Small intestine (tissue), 7 donors: ENCODE data around the gene ACADS. TPM values are rescaled to one million over a fixed set of nuclear protein-coding genes. Genes with fewer than 3 reads are reported as not detected.

Experiments
- DNase-seq, 2 donors: peaks; one replicate each; pipeline versions ENCODE4 v3.0.0 to v3.0.0-alpha.2; 2013
- FAIRE-seq: peaks from 2 replicates; lab custom pipeline; 2012; peaks lifted over from hg19 to GRCh38; lab: Jason Lieb, UNC
- H3K27ac ChIP-seq, 3 donors: one replicate each; pipeline ENCODE4 v1.5.1; 2013; ENCODE audit warnings: low read length in 2 of 3, mild to moderate bottlenecking in 2 of 3, control low read depth in 1 of 3, inconsistent platforms in 1 of 3, low read depth in 1 of 3, moderate library complexity in 1 of 3
- H3K27me3 ChIP-seq, 3 donors: one replicate each; pipeline ENCODE4 v1.6.1; 2013; ENCODE audit warnings: low read length in 3 of 3, inconsistent platforms in 1 of 3; ENCODE audit not compliant: control insufficient read depth in 3 of 3, insufficient read depth in 3 of 3
- H3K36me3 ChIP-seq, 3 donors: one replicate each; pipeline ENCODE4 v1.6.1; 2013; ENCODE audit warnings: low read length in 3 of 3, inconsistent platforms in 1 of 3, low read depth in 1 of 3, mild to moderate bottlenecking in 1 of 3, moderate library complexity in 1 of 3; ENCODE audit not compliant: control insufficient read depth in 3 of 3, insufficient read depth in 2 of 3
- H3K4me1 ChIP-seq, 3 donors: one replicate each; pipeline ENCODE4 v1.6.1; 2013; ENCODE audit warnings: low read length in 2 of 3, inconsistent platforms in 1 of 3, low read depth in 1 of 3, mild to moderate bottlenecking in 1 of 3, moderate library complexity in 1 of 3; ENCODE audit not compliant: control insufficient read depth in 3 of 3, insufficient read depth in 2 of 3
- H3K4me3 ChIP-seq, 3 donors: one replicate each; pipeline ENCODE4 v1.5.1; 2013; ENCODE audit warnings: low read length in 3 of 3, control low read depth in 1 of 3, inconsistent platforms in 1 of 3, low read depth in 1 of 3, mild to moderate bottlenecking in 1 of 3, moderate library complexity in 1 of 3
- H3K9me3 ChIP-seq, 2 donors: one replicate each; pipeline ENCODE4 v1.6.1; 2013; ENCODE audit warnings: low read depth in 1 of 2, low read length in 1 of 2; ENCODE audit not compliant: control insufficient read depth in 2 of 2, insufficient read depth in 1 of 2
- WGBS, 3 donors: extraction: QIAGEN DNeasy Blood & Tissue Kit; methylation state at CpG; one replicate each; pipeline ENCODE4 v1.1.7; 2013; 5-methylcytosine and 5-hydroxymethylcytosine counted together
- polyA plus RNA-seq, 4 donors: library from polyadenylated mRNA; stranded (reverse) in 3 of 4; unstranded in 1 of 4; fragments of 200-250 nt in 3 of 4; fragments of 120-200 nt in 1 of 4; gene quantifications; one replicate each; pipeline versions ENCODE4 v1.2.1 to v1.2.3, GENCODE V29; 2013
- donor health status: healthy with polysubstance abuse.
- donor health status: control.
- donor health status: control.
- donor health status: Bipolar disorder and iron deficiency.
- donor health status: healthy.

Gene ACADS
- polyA plus RNA-seq, 4 donors: 65.3 to 359 (median 185) TPM

- DNase-seq (no peak), FAIRE-seq (no peak)
- no peaks in the 10 kb centered on the region for H3K4me1 ChIP-seq
- H3K9me3 ChIP-seq: no peaks in the 10 kb centered on the region
- H3K4me3 ChIP-seq: no peak overlapping the region
- no peaks in the 10 kb centered on the region for H3K27me3 ChIP-seq
- peaks cover 0 to 23% (median 22%) of the 10 kb centered on the region in 3 donors for H3K36me3 ChIP-seq
- no peak overlapping the region for H3K27ac ChIP-seq
- 85 to 89% (median 87%) methylated on average over 3 of the region's 3 CpGs for WGBS, 3 donors
These were observed 59.2 kb downstream of the ACADS start for GRCh38 chr12:120784804-120785203.

- no peak for DNase-seq
- Histone ChIP-seq H3K27ac (no peak overlapping the region), H3K9me3 (no peaks in the 10 kb centered on the region), H3K4me1 (peaks cover 0 to 2% (median 0%) of the 10 kb centered on the region in 3 donors), H3K27me3 (no peaks in the 10 kb centered on the region), H3K36me3 (peaks cover 2 to 14% (median 11%) of the 10 kb centered on the region in 3 donors), H3K4me3 (no peak overlapping the region)
- 95 to 100% (median 96%) methylated on average over 3 of the region's 3 CpGs for WGBS, 3 donors
- no peak for FAIRE-seq
These were observed 62.3 kb downstream of the ACADS start for GRCh38 chr12:120787889-120788288.

Other genes with a start within 250 kb of the ACADS start
- gene DYNLL1, start 229.7 kb upstream of the ACADS start, polyA plus RNA-seq: 100 to 1,000 TPM; 312 to 554 (median 387) TPM
- 10 to 100 TPM; 33.2 to 50.8 (median 41.4) TPM for gene COQ5, start 196.7 kb upstream of the ACADS start, polyA plus RNA-seq
- gene RNF10, start 191.5 kb upstream of the ACADS start, polyA plus RNA-seq: 100 to 1,000 TPM in 3 of 4 donors, 10 to 100 TPM in 1; 76.8 to 261 (median 130) TPM
- gene POP5, start 144.4 kb upstream of the ACADS start, polyA plus RNA-seq: 10 to 100 TPM; 20.0 to 59.9 (median 43.8) TPM
- 1 to 10 TPM in 1 of 4 donors, under 1 TPM in 2, not detected in 1; 0.67 to 1.5 (median 0.74) TPM for gene CABP1, start 85.2 kb upstream of the ACADS start, polyA plus RNA-seq
- 100 to 1,000 TPM in 2 of 4 donors, 10 to 100 TPM in 1, 1 to 10 TPM in 1; 9.7 to 228 (median 95.8) TPM for gene MLEC, start 38.7 kb upstream of the ACADS start, polyA plus RNA-seq
- gene UNC119B, start 15.4 kb upstream of the ACADS start, polyA plus RNA-seq: 10 to 100 TPM in 2 of 4 donors, 1 to 10 TPM in 2; 6.9 to 21.3 (median 13.9) TPM
- gene SPPL3, start 178.5 kb downstream of the ACADS start, polyA plus RNA-seq: 10 to 100 TPM in 2 of 4 donors, 1 to 10 TPM in 2; 8.4 to 57.8 (median 13.7) TPM